Activated naive CD4-positive, alpha-beta T cell treated with anti-CD3 and anti-CD28 coated beads, Interleukin-2, amount 50 U/mL, for 72 hours (primary cell): ENCODE measurements around the gene MAP3K10. TPM values are rescaled to one million over a fixed set of nuclear protein-coding genes. Genes with fewer than 3 reads are reported as not detected.
A peak's percentile ranks its signal among the peaks of the same experiment; 100 is the strongest.

Experiments used
- ATAC-seq, 2 donors: fragments of 150-1000 bp; cut with Tn5 transposase; 2 replicates each; pipeline ENCODE4 v1.10.0; 2021; ENCODE audit warnings: mild to moderate bottlenecking in 2 of 2, moderate library complexity in 2 of 2
- DNase-seq, 2 donors: peaks; one replicate each; pipeline ENCODE4 v3.0.0; 2021 to 2022; ENCODE audit warnings: low spot score in 2 of 2
- H3K27ac Mint-ChIP-seq, 2 donors: one replicate each; pipeline ENCODE4 v1.8.0; 2022; ENCODE audit warnings: mild to moderate bottlenecking in 2 of 2, mixed read lengths in 2 of 2
- H3K36me3 Mint-ChIP-seq, 2 donors: one replicate each; pipeline ENCODE4 v1.8.0; 2022; ENCODE audit warnings: mixed read lengths in 2 of 2
- H3K9me3 Mint-ChIP-seq, 2 donors: one replicate each; pipeline ENCODE4 v1.8.0; 2022; ENCODE audit warnings: mixed read lengths in 2 of 2
- total RNA-seq, 2 donors: library from RNA; stranded (reverse); gene quantifications; one replicate each; pipeline ENCODE4 v1.2.3, GENCODE V29; 2022

The MAP3K10 gene
- total RNA-seq, 2 donors from 2014 or later: 11.1 to 11.6 TPM

DNA sequence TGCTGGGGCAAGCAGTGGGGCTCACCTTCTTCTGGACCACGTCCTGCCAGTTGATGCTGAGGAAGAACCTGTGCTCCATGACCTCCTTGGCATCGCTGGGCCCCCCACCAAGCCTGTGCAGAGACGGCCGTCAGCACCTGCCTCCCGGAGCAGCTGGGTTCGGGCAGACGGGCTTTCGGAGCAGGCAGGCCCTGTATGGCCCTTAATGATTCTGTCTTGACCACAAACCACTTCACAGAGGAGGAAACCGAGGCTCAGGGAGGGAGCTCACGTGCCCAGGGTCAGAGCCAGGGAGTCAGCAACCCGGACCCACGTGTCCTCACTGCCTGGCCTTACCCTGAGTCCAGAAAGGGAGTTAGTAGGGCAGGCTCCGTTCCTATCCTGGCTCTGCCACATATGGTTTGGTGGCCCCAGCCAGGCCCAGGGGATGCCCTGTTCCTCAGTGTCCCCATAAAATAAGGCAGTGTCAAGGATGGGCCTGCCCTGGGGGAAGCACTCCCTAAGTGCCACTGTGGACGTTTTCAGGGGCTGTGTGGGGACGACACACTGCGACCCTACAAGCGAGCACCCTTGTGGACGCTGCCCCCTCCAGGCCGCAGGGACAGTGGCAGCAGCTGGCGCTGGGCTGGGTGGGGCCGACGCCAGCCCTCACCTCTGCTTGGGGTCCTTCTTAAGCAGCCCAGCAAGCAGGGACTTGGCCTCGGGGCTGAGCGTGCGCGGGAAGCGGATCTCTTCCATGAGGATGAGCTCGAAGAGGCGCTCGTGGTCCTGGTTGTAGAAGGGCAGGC is 44.2 kb downstream of the MAP3K10 start:
- H3K36me3 Mint-ChIP-seq: no peaks in the 10 kb centered on the region
- H3K27ac Mint-ChIP-seq: no peak overlapping the region
- DNase-seq: no peak
- ATAC-seq: no peak
- no peaks in the 10 kb centered on the region for H3K9me3 Mint-ChIP-seq

DNA sequence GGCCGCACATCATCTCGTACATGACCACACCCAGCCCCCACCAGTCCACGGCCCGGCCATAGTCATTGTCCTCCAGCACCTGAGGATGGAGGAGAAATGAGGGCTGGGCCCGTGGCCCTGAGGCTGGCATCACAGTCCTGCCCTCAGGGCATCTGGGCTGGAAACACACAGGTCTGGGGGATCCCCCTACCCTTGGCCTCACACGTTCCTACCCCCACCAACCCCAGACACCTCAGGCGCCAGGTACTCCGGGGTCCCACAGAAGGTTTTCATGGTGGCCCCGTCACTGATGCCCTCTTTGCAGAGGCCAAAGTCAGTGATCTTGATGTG is 44.8 kb downstream of the MAP3K10 start:
- Mint-ChIP-seq H3K9me3 (no peaks in the 10 kb centered on the region), H3K27ac (no peak overlapping the region), H3K36me3 (no peaks in the 10 kb centered on the region)
- DNase-seq: no peak
- no peak for ATAC-seq

GRCh38 chr19:40236366-40236765 is 45.1 kb downstream of the MAP3K10 start:
- no peaks in the 10 kb centered on the region for H3K36me3 Mint-ChIP-seq
- DNase-seq: no peak
- H3K27ac Mint-ChIP-seq: no peak overlapping the region
- no peaks in the 10 kb centered on the region for H3K9me3 Mint-ChIP-seq
- no peak for ATAC-seq

DNA sequence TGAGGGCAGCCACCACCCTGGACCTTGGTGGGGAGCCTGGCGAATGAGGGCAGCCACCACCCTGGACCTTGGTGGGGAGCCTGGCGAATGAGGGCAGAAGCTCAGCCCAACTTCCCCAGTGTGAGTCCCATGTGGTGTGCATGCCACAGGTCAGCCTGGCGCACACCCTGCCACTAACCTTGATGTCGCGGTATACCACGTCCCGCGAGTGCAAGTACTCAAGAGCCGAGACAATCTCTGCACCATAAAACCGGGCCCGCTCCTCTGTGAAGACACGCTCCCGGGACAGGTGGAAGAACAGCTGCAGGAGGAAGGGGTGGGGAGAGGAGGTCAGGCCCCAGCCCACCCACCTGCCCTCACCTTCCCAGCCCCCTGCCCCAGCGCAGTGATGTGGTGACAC is 46.6 kb downstream of the MAP3K10 start:
- no peak for ATAC-seq
- H3K27ac Mint-ChIP-seq: no peak overlapping the region
- DNase-seq: no peak
- no peaks in the 10 kb centered on the region for H3K9me3 Mint-ChIP-seq
- H3K36me3 Mint-ChIP-seq: no peaks in the 10 kb centered on the region

DNA sequence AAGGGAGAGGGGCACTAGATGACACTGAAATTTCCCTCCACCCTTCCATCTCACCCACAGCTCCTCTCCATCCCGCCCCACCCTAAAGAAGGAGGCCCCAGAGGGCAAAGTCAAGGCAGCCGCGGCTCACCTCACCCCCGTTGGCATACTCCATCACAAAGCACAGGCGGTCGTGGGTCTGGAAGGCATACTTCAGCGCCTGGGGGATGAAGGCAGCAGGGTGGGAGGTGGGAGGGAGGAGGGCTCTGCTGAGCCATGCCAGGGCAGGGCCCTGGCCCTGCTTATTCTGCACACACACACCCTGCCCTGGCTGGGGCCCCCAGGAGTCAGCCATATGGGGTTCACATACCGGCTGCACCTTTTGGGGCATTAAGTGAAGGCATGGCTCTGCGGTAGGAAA is 47.5 kb downstream of the MAP3K10 start:
- Mint-ChIP-seq H3K27ac (no peak overlapping the region), H3K9me3 (no peaks in the 10 kb centered on the region), H3K36me3 (no peaks in the 10 kb centered on the region)
- no peak for DNase-seq
- ATAC-seq: no peak

DNA sequence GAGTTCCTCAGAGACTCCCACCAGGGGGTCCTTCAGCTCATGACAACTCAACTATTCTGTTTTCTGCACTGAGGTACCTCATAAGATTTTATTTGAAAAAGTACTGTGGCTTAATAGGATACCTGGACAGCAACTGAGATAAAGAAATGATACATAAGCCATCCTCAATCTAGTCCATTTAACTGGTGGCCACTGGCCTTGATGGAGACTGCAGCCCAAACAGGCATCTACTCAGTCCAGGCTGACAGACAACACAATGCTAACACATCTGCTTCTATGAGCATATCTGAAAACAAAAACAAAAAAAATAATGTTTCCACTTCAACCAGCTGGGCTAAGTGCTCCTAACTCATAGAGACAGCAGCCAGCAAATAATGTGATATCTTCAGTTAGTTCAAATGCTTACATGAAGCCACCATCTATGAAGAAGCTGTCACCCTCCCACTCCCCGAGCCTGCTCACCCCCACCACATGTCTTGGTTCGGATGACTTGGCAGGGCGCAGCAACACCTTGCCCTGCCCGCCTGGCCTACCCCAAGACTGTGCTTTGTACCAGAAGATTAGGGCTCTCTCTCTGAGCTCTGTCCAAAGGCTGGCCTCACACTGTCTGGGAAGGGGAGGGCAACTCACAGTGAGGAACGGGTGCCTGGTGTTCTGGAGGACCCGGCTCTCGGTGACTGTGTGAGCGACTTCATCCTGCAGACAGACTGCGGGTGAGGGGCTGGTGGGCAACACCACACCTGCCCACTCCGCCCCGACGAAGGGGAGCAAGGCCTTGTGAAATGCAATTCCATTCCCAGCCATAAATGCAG is 48.4 kb downstream of the MAP3K10 start:
- Mint-ChIP-seq H3K36me3 (no peaks in the 10 kb centered on the region), H3K27ac (peak overlapping the region; percentile 15 to 41), H3K9me3 (no peaks in the 10 kb centered on the region)
- DNase-seq: no peak
- no peak for ATAC-seq

GRCh38 chr19:40240332-40240731 is 49.1 kb downstream of the MAP3K10 start:
- Mint-ChIP-seq H3K27ac (no peak overlapping the region), H3K36me3 (no peaks in the 10 kb centered on the region), H3K9me3 (no peaks in the 10 kb centered on the region)
- ATAC-seq (no peak), DNase-seq (no peak)

GRCh38 chr19:40241125-40241808 is 50.0 kb downstream of the MAP3K10 start:
- Mint-ChIP-seq H3K36me3 (no peaks in the 10 kb centered on the region), H3K9me3 (no peaks in the 10 kb centered on the region), H3K27ac (no peak overlapping the region)
- DNase-seq (no peak), ATAC-seq (no peak)

DNA sequence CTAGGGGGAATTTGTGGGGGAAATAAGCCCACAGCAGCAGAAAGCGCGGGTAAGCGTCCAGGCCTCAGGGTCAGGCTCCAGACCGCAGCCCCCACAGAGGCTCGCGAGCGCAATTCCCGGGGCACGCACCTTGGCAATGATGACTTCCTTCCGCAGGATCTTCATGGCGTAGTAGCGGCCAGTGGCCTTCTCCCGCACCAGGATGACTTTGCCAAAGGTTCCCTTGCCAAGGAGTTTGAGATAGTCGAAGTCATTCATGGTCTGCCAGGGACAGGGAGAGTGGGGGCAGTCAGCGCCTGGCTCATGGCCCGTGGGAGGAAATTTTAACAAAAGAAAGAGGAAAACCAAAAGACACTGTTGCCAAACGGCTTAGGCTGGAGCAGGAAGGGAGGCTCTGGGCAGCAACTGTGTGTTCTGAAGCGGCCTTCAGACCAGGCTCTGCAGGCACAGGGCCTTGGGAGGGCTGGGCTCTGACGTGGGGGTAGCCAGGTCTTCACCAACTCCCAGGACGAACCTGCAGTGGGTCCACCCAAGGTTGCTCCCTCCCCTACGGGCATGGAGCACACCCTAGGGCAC is 50.7 kb downstream of the MAP3K10 start:
- H3K36me3 Mint-ChIP-seq: no peaks in the 10 kb centered on the region
- peak in 1 of 2 donors; percentile 16 for ATAC-seq

DNA sequence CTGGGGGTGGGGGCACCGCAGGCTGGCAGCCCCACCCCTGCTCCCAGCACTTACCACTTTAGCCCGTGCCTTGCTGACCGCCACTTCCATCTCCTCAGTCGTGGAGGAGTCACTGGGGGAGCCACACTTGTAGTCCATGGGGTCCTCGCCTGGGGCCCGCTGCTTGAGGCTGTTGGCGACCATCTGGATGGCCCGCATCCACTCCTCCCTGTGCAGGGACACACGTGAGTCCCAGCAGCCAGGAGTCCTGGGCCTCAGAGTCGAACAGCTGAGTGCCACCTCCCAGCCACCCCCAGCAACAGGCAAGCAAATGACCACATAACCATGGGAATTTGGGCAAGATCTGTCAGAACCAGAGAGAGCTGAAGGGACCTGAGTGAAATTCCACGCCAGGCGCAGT is 51.3 kb downstream of the MAP3K10 start:
- no peak for DNase-seq
- Mint-ChIP-seq H3K9me3 (no peaks in the 10 kb centered on the region), H3K36me3 (no peaks in the 10 kb centered on the region), H3K27ac (peak overlapping the region in 1 of 2 donors; percentile 74)
- ATAC-seq: no peak

More for the DNA sequence above, 50.7 kb downstream of the MAP3K10 start:
- no peaks in the 10 kb centered on the region for H3K9me3 Mint-ChIP-seq
- no peak overlapping the region for H3K27ac Mint-ChIP-seq
- DNase-seq: no peak

DNA sequence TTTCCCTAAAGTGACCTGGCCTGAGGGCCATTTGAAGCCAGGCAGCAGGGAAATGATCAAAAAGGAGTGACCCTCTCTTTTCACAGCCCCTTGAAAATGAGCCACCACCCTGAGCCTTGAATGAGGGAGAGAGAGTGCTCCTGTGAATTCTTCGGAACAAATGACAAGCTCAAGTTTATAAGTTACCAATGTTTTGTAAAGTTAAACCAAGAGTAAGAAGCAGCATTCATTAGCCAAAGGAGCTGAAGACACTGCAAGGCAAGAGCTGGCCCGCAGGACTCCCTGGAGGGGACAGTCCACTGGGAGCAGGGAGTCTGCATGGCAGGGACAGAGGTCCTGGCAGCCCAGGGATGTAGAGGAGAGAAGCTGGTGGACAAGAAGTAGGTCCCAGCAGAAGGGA is 52.0 kb downstream of the MAP3K10 start:
- Mint-ChIP-seq H3K9me3 (no peaks in the 10 kb centered on the region), H3K27ac (peak overlapping the region in 1 of 2 donors; percentile 74), H3K36me3 (no peaks in the 10 kb centered on the region)
- no peak for DNase-seq
- no peak for ATAC-seq

DNA sequence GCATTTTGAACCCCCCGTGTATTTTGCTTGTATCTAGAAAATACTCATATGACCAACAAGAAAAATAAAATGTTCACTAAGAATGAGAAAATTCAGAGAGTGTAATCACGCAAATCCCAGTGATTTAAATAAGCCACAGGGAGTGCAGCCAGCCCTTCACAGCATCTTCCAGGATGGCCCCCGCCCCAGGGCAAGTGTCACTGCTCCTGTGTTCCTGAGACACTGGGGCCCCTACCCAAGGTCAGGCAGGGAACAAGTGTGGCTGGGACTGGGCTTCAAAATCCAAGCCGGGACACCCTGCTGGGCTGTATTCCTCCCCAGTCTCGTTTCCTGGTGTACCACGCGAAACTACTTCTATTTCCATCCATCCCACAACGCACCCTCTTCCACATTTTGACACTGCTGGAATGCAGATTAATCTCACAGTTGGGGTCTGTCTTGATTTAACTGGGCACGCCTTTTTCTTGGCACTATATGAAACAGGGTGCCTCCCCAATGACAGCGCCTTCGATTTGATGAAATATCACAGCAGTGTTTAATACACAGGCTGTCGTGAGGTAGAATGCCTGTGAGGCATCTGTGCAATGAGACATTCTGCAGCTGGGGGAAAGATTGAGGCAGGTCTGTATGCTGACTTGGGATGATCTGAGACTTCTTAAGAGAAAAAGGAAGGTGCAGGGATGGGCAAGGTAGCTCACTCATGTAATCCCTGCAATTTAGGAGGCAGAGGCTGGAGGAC is 53.5 kb downstream of the MAP3K10 start:
- no peak for DNase-seq
- no peak for ATAC-seq
- Mint-ChIP-seq H3K27ac (no peak overlapping the region), H3K36me3 (no peaks in the 10 kb centered on the region), H3K9me3 (no peaks in the 10 kb centered on the region)

DNA sequence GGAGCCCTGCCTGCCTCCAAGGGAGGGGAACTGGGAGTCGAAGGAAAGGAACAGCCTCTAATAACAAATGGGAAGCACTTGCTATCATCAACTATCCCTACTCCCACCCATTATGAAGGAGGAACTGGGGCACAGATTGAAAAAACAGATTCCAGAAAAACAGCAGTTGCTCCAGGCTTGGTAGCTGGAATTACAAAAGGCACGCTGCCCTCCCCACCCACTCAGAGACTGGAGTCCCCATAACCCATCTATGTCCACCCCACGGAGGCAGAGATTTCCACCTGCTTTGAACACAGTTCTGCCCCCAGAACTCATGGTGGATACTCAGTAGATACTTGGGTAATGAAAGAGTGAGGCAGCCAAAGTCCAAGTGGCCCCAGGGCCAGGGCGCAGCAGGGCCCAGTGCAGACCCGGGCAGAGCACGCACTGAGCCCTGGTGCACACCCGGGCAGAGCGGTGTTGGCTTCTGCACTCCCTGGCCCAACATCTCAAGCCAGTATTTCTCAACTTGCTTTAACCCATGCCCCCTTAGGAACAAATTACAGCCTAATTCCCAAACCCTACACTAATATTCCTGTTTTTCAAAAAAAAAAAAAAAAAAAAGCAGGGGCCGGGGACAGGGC is 54.4 kb downstream of the MAP3K10 start:
- no peak overlapping the region for H3K27ac Mint-ChIP-seq
- ATAC-seq: no peak
- no peak for DNase-seq
- H3K9me3 Mint-ChIP-seq: no peaks in the 10 kb centered on the region
- H3K36me3 Mint-ChIP-seq: no peaks in the 10 kb centered on the region

DNA sequence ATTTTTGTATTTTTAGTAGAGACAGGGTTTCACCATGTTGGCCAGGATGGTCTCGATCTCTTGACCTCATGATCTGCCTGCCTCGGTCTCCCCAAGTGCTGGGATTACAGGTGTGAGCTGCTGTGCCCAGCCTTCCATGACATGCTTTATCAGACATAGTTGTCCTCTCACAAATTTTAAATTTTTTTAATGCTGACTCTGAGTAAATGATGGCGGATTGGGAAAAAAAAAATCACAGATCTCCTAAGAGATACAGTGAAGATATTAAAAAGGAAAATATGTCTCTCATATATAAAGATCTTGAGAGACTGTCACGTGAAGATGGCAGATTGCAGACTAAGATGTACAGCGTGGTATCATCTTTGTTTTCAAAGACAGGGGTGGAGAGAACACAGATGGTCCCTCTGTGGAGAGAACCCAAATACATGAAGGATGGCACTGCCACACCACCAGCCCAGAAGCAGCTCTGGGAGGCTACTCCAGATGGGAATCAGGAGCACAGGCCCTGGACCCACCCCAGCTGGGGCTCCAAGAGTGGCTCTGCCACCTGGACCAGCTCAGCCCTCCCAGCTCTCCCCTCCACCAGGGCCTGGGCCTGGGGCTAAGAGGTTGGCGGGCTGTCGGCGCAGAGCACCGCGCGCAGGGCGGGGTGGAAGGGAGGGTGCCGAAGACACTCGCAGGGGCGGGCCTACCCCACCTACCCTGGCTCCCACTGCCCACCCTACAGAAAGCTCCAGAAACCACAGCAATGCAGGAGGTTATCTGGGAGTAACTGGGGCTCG is 55.3 kb downstream of the MAP3K10 start:
- no peak for ATAC-seq

DNA sequence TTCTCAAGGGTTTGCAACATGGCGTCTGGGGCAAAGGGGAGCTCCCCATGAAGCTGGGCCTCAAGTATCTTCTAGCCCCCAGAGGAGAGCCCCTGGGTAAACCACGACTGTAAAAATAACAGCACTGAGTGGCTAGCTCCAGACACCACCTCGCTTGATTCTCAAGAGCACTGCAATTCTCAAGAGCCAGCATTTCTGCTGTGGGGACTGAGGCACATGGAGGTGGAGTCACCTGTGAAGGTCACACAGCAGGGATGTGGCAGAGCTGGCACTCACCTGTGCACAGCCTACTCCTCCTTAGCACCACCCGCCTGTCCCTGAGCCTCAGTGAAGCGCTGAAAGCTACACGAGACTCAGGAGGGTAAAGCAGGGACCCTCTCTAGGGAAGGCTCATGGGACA is 56.0 kb downstream of the MAP3K10 start:
- ATAC-seq: no peak
- H3K36me3 Mint-ChIP-seq: no peaks in the 10 kb centered on the region
- no peak overlapping the region for H3K27ac Mint-ChIP-seq

More for the DNA sequence above, 55.3 kb downstream of the MAP3K10 start:
- DNase-seq: no peak
- Mint-ChIP-seq H3K27ac (no peak overlapping the region), H3K9me3 (no peaks in the 10 kb centered on the region), H3K36me3 (no peaks in the 10 kb centered on the region)

More for the DNA sequence above, 56.0 kb downstream of the MAP3K10 start:
- no peaks in the 10 kb centered on the region for H3K9me3 Mint-ChIP-seq
- DNase-seq: no peak
